Smooth muscle cell (in vitro differentiated cells): ENCODE measurements around the gene CDYL2. TPM values are rescaled to one million over a fixed set of nuclear protein-coding genes. Genes with fewer than 3 reads are reported as not detected.
"Not testable (repeated sequence)": the region's sequence is repeated elsewhere in the genome, so short reads cannot be mapped to it uniquely, and the experiment has no call there.

Experiments
- DNase-seq: peaks from one replicate; lab custom pipeline; 2025; ENCODE audit not compliant: unreplicated experiment; lab: John Stamatoyannopoulos, UW
- H2AFZ ChIP-seq: fragments of 200-600 bp; sonication (generic); 2 replicates; pipeline ENCODE4 v1.6.0; 2016; ENCODE audit warnings: antibody characterized with exemption, low read depth, mild to moderate bottlenecking
- H3F3A ChIP-seq: fragments of 200-600 bp; sonication (generic); 2 replicates; pipeline ENCODE4 v1.6.0; 2017; ENCODE audit warnings: antibody characterized with exemption, low read depth
- H3K27ac ChIP-seq: fragments of 200-600 bp; sonication (generic); 2 replicates; pipeline ENCODE4 v1.5.1; 2016; ENCODE audit warnings: low read depth, mild to moderate bottlenecking
- H3K27me3 ChIP-seq: fragments of 200-600 bp; sonication (generic); 2 replicates; pipeline ENCODE4 v1.6.1; 2016; ENCODE audit warnings: low read depth, mild to moderate bottlenecking
- H3K36me3 ChIP-seq: fragments of 200-600 bp; sonication (generic); 2 replicates; pipeline ENCODE4 v1.5.1; 2016; ENCODE audit warnings: low read depth
- H3K4me1 ChIP-seq: fragments of 200-600 bp; sonication (generic); 2 replicates; pipeline ENCODE4 v1.5.1; 2016; ENCODE audit warnings: low read depth
- H3K4me2 ChIP-seq: fragments of 200-600 bp; sonication (generic); 2 replicates; pipeline ENCODE4 v1.6.0; 2016; ENCODE audit warnings: mild to moderate bottlenecking
- H3K4me3 ChIP-seq: fragments of 200-600 bp; sonication (generic); 2 replicates; pipeline ENCODE4 v1.5.1; 2016; ENCODE audit warnings: mild to moderate bottlenecking
- H3K79me2 ChIP-seq: fragments of 200-600 bp; sonication (generic); 2 replicates; pipeline ENCODE4 v1.6.0; 2016; ENCODE audit warnings: low read depth, mild to moderate bottlenecking
- H3K9ac ChIP-seq: fragments of 200-600 bp; sonication (generic); 2 replicates; pipeline ENCODE4 v1.6.0; 2016; ENCODE audit warnings: low read depth
- H3K9me3 ChIP-seq: fragments of 200-600 bp; sonication (generic); replicated peaks from 2 replicates; pipeline ENCODE4 v1.5.1; 2016; ENCODE audit warnings: low read depth
- H4K20me1 ChIP-seq: fragments of 200-600 bp; sonication (generic); 2 replicates; pipeline ENCODE4 v1.6.0; 2016; ENCODE audit warnings: low read depth
- CTCF ChIP-seq: fragments of 200-600 bp; sonication (generic); IDR thresholded peaks from 2 replicates; pipeline ENCODE4 v1.5.1; 2017; ENCODE audit warnings: borderline replicate concordance, mild to moderate bottlenecking, antibody characterized with exemption; ENCODE audit not compliant: insufficient read depth, poor library complexity, severe bottlenecking
- WGBS: methylation state at CpG from one replicate; pipeline ENCODE4 v1.1.7; 2016; ENCODE audit warnings: low lambda C conversion rate; 5-methylcytosine and 5-hydroxymethylcytosine counted together
- polyA plus RNA-seq: library from polyadenylated mRNA; unstranded; fragments of >200 nt; fragmentation: Nextera tagmentation; extraction: Ambion mirVana; gene quantifications from 2 replicates; pipeline ENCODE4 v1.2.1, GENCODE V29; 2016
- total RNA-seq: library from RNA; depleted of rRNA; stranded (reverse); fragments of >200 nt; gene quantifications from 2 replicates; pipeline ENCODE4 v1.2.3, GENCODE V29; 2014

CDYL2 gene
- total and polyA plus RNA-seq, 2 experiments from 2014 or later: 2.0 to 2.9 TPM

- WGBS: 90% methylated on average over 14 of the region's 14 CpGs
- no peak overlapping the region for H2AFZ ChIP-seq
Observed at GRCh38 chr16:80654094-80654862, 150.1 kb downstream of the CDYL2 start.

GRCh38 chr16:80652441-80652840 is 152.0 kb downstream of the CDYL2 start:
- no peaks in the 10 kb centered on the region for H3K9me3 ChIP-seq
- no peak for DNase-seq
- H4K20me1 ChIP-seq: no peaks in the 10 kb centered on the region
- no peak overlapping the region for H3K4me2 ChIP-seq
- no peaks in the 10 kb centered on the region for H3F3A ChIP-seq
- H3K9ac ChIP-seq: no peak overlapping the region
- no peak overlapping the region for H2AFZ ChIP-seq
- no peak overlapping the region for H3K27ac ChIP-seq
- TF ChIP-seq CTCF: no peak
- 87% methylated on average over 5 of the region's 5 CpGs for WGBS
- no peaks in the 10 kb centered on the region for H3K79me2 ChIP-seq
- H3K27me3 ChIP-seq: no peaks in the 10 kb centered on the region
- no peaks in the 10 kb centered on the region for H3K36me3 ChIP-seq
- peaks cover 8% of the 10 kb centered on the region for H3K4me1 ChIP-seq
- H3K4me3 ChIP-seq: no peak overlapping the region

More at GRCh38 chr16:80654094-80654862, 150.1 kb downstream of the CDYL2 start:
- Histone ChIP-seq H3F3A (no peaks in the 10 kb centered on the region), H3K9me3 (no peaks in the 10 kb centered on the region), H4K20me1 (no peaks in the 10 kb centered on the region), H3K4me3 (no peak overlapping the region), H3K79me2 (no peaks in the 10 kb centered on the region), H3K4me1 (peaks cover 12% of the 10 kb centered on the region), H3K4me2 (no peak overlapping the region), H3K27ac (no peak overlapping the region), H3K27me3 (no peaks in the 10 kb centered on the region), H3K36me3 (no peaks in the 10 kb centered on the region), H3K9ac (no peak overlapping the region)
- no peak for TF ChIP-seq CTCF
- DNase-seq: no peak

- not testable (repeated sequence) for DNase-seq, H3K4me2 ChIP-seq, H3K9ac ChIP-seq, H2AFZ ChIP-seq, H3K4me1 ChIP-seq, H3K79me2 ChIP-seq, H3K36me3 ChIP-seq, H4K20me1 ChIP-seq, H3K27me3 ChIP-seq, H3K9me3 ChIP-seq, H3K4me3 ChIP-seq, H3K27ac ChIP-seq, H3F3A ChIP-seq
- WGBS: 100% methylated on average over 1 of the region's 1 CpG
Observed at GRCh38 chr16:80650281-80650680, 154.1 kb downstream of the CDYL2 start.

GRCh38 chr16:80640316-80640715 is 164.1 kb downstream of the CDYL2 start:
- Histone ChIP-seq H3K27ac (no peak overlapping the region), H4K20me1 (no peaks in the 10 kb centered on the region), H3K79me2 (no peaks in the 10 kb centered on the region), H3K4me3 (no peak overlapping the region), H3K36me3 (no peaks in the 10 kb centered on the region), H2AFZ (no peak overlapping the region), H3F3A (no peaks in the 10 kb centered on the region), H3K4me1 (no peaks in the 10 kb centered on the region), H3K27me3 (no peaks in the 10 kb centered on the region), H3K9ac (no peak overlapping the region), H3K4me2 (no peak overlapping the region), H3K9me3 (no peaks in the 10 kb centered on the region)
- no peak for TF ChIP-seq CTCF
- 86% methylated on average over 3 of the region's 3 CpGs for WGBS
- no peak for DNase-seq
